Mammary epithelial cell (primary cell): ENCODE results near the gene RAPGEF1.

Experiments used
- EZH2 ChIP-seq: IDR thresholded peaks from 2 replicates; pipeline ENCODE4 v1.6.1; 2012; ENCODE audit warnings: low read length, inconsistent platforms, borderline replicate concordance
- TF ChIP-seq, protein P1 (sequence below), 2 donors: IDR thresholded peaks in 1 of 2; conservative IDR thresholded peaks in 1 of 2; 2 replicates each; pipeline ENCODE4 v1.5.1; 2011 to 2012; ENCODE audit warnings: inconsistent platforms in 2 of 2, low read length in 2 of 2, mild to moderate bottlenecking in 2 of 2, control low read depth in 1 of 2, low read depth in 1 of 2; ENCODE audit not compliant: insufficient read depth in 1 of 2; ENCODE audit errors: extremely low read depth in 1 of 2

DNA sequence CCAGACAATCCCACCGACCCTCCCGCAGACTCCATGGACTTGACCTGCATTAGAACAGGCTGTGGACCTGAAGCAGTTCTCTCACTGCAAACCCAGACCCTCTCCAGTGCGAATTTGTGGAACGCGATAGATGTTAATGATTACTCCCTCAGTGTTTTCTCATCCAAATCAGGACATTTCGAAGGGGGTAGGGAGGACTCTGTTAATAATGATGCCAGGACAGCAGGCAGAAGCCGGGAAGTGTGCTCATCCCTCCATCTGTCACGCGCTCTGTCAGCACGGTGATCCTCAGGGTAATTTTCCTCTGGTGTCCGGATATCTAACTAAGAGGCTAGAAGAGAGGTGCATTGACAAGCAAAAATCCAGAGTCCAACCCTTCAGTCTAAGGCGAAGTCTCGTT, 18.8 kb downstream of the RAPGEF1 start:
- TF ChIP-seq, protein P1, sequence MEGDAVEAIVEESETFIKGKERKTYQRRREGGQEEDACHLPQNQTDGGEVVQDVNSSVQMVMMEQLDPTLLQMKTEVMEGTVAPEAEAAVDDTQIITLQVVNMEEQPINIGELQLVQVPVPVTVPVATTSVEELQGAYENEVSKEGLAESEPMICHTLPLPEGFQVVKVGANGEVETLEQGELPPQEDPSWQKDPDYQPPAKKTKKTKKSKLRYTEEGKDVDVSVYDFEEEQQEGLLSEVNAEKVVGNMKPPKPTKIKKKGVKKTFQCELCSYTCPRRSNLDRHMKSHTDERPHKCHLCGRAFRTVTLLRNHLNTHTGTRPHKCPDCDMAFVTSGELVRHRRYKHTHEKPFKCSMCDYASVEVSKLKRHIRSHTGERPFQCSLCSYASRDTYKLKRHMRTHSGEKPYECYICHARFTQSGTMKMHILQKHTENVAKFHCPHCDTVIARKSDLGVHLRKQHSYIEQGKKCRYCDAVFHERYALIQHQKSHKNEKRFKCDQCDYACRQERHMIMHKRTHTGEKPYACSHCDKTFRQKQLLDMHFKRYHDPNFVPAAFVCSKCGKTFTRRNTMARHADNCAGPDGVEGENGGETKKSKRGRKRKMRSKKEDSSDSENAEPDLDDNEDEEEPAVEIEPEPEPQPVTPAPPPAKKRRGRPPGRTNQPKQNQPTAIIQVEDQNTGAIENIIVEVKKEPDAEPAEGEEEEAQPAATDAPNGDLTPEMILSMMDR (conservative IDR thresholded peaks at IDR 0.05 in 1 of 2, IDR thresholded peaks at IDR 0.05 in 1 of 2; ENCODE audit: extremely low read depth in 1 of 2, insufficient read depth in 1 of 2, low read depth in 1 of 2, low read length in 2 of 2) = no peak
- no peak for TF ChIP-seq EZH2
